Stimulated activated CD4-positive, alpha-beta T cell treated with anti-CD3 and anti-CD28 coated beads, Interleukin-2, amount 100 ng/mL, for 48 hours (primary cell): ENCODE results near the gene CCL17.
"Not testable (repeated sequence)": the region's sequence is repeated elsewhere in the genome, so short reads cannot be mapped to it uniquely, and the experiment has no call there.

ENCODE experiments used
- DNase-seq, 2 donors: peaks; one replicate each; pipeline ENCODE4 v3.0.0-alpha.2; 2020

The CCL17 gene

GRCh38 chr16:57403965-57404817, at the start of gene CCL17:
CCL17 (plus strand) TSS chr16:57404767; CDS start chr16:57413933, 9,166 bp downstream.
- DNase-seq = no peak

GRCh38 chr16:57355898-57356414, 48.6 kb upstream of the CCL17 start:
- no peak for DNase-seq

- no peak for DNase-seq
Measured at GRCh38 chr16:57356547-57356946, 48.0 kb upstream of the CCL17 start.

GRCh38 chr16:57357330-57358085, 47.1 kb upstream of the CCL17 start:
- no peak for DNase-seq

- DNase-seq = no peak
Measured at GRCh38 chr16:57358086-57358420, 46.5 kb upstream of the CCL17 start.

GRCh38 chr16:57358527-57359095, 46.0 kb upstream of the CCL17 start, which contains the start of gene CCL22:
CCL22 (plus strand) TSS chr16:57358783; CDS start chr16:57358817, 34 bp downstream.
- DNase-seq = no peak

- DNase-seq = no peak
Measured at GRCh38 chr16:57360321-57360935, 44.1 kb upstream of the CCL17 start.

GRCh38 chr16:57361404-57361803, 43.2 kb upstream of the CCL17 start:
- no peak for DNase-seq

- DNase-seq = no peak
Measured at GRCh38 chr16:57364143-57364542, 40.4 kb upstream of the CCL17 start.

GRCh38 chr16:57366544-57367040, 38.0 kb upstream of the CCL17 start:
- no peak for DNase-seq

GRCh38 chr16:57367116-57367752, 37.3 kb upstream of the CCL17 start:
- DNase-seq = no peak

GRCh38 chr16:57371494-57372371, 32.8 kb upstream of the CCL17 start:
- DNase-seq = no peak

GRCh38 chr16:57372372-57373116, 32.0 kb upstream of the CCL17 start, which contains the start of gene CX3CL1:
CX3CL1 (plus strand) TSS chr16:57372490; CDS start chr16:57372569, 79 bp downstream.
- no peak for DNase-seq

- DNase-seq = no peak
Measured at GRCh38 chr16:57373117-57373947, 31.2 kb upstream of the CCL17 start.

- no peak for DNase-seq
Measured at GRCh38 chr16:57374067-57374534, 30.5 kb upstream of the CCL17 start.

GRCh38 chr16:57374925-57375465, 29.6 kb upstream of the CCL17 start:
- not testable (repeated sequence) for DNase-seq

GRCh38 chr16:57376313-57376818, 28.2 kb upstream of the CCL17 start:
- DNase-seq = no peak

GRCh38 chr16:57377080-57377841, 27.3 kb upstream of the CCL17 start:
- DNase-seq = peak; percentile 19 to 34
